ENCODE measurements around the gene CRISP3. TPM values are rescaled to one million over a fixed set of nuclear protein-coding genes. Genes with fewer than 3 reads are reported as not detected.

The CRISP3 gene
- total RNA-seq, 4 donors from 2014 or later, result not detected

DNA sequence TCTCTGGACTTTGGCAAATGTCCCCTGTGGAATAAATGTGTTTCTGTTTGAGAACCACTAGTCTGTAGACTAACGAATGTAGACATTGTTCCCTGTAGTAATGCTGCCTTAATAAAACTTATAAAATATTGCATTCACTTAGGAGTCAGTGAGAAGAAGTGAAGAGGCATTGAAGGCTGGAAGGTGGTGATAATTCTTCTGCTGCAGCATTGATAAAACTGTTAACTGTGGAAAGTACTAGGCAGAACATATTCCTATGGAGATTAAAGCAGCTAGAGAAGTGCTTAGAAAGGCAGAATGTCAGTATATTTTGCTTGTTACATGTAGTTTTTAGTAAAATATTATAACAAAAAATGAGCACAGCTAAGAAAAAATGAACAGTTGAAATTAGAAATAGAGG, 38.1 kb upstream of the CRISP3 start:
- H3K27ac ChIP-seq, result no peak overlapping the region
- H3K36me3 ChIP-seq, result no peaks in the 10 kb centered on the region
- H3K4me3 ChIP-seq, result no peak overlapping the region
- ATAC-seq, result no peak
- in situ Hi-C loops (cut with MboI; ENCODE audit: low sequenced_read_pairs in 4 of 4) (no loop called here), intact Hi-C loops (cut with DNase I; ENCODE audit: low total_unique reads) (no loop called here)
- DNase-seq, result no peak
- H3K4me1 ChIP-seq, result no peaks in the 10 kb centered on the region
- TF ChIP-seq POLR2A (IDR thresholded peaks at IDR 0.05), result no peak
- H3K27me3 ChIP-seq, result no peaks in the 10 kb centered on the region
- H3K9me3 ChIP-seq, result no peaks in the 10 kb centered on the region

DNA sequence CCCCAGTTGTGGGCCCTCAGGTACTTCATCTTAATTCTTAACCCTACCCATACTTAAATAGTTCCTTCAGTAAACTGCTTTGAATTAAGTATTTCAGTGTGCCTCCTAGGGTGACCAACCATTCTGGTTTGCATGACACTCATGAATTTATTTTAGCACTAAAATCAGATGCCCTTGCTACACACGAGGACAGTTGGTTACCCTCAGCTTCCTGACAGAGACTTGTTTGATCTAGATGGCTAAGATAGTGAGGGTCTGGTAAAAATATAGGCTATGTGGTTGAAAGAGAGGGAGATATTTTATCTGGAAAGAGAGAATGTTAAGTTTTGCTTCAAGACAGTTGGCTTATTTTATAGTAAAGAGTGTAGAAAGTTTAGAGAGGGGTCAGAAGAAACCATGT, 32.3 kb upstream of the CRISP3 start:
- ATAC-seq (no peak), DNase-seq (no peak)
- no peak overlapping the region for H3K27ac ChIP-seq
- no peaks in the 10 kb centered on the region for H3K9me3 ChIP-seq
- H3K36me3 ChIP-seq, result no peaks in the 10 kb centered on the region
- H3K4me3 ChIP-seq, result no peak overlapping the region
- no peaks in the 10 kb centered on the region for H3K4me1 ChIP-seq
- intact Hi-C loops (cut with DNase I; ENCODE audit: low total_unique reads) (no loop called here), in situ Hi-C loops (cut with MboI; ENCODE audit: low sequenced_read_pairs in 4 of 4) (no loop called here)
- TF ChIP-seq, protein P1, sequence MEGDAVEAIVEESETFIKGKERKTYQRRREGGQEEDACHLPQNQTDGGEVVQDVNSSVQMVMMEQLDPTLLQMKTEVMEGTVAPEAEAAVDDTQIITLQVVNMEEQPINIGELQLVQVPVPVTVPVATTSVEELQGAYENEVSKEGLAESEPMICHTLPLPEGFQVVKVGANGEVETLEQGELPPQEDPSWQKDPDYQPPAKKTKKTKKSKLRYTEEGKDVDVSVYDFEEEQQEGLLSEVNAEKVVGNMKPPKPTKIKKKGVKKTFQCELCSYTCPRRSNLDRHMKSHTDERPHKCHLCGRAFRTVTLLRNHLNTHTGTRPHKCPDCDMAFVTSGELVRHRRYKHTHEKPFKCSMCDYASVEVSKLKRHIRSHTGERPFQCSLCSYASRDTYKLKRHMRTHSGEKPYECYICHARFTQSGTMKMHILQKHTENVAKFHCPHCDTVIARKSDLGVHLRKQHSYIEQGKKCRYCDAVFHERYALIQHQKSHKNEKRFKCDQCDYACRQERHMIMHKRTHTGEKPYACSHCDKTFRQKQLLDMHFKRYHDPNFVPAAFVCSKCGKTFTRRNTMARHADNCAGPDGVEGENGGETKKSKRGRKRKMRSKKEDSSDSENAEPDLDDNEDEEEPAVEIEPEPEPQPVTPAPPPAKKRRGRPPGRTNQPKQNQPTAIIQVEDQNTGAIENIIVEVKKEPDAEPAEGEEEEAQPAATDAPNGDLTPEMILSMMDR (IDR thresholded peaks at IDR 0.05 in 4 of 5, conservative IDR thresholded peaks at IDR 0.05 in 1 of 5), result no peak
- TF ChIP-seq POLR2A (IDR thresholded peaks at IDR 0.05), result no peak
- no peaks in the 10 kb centered on the region for H3K27me3 ChIP-seq

DNA sequence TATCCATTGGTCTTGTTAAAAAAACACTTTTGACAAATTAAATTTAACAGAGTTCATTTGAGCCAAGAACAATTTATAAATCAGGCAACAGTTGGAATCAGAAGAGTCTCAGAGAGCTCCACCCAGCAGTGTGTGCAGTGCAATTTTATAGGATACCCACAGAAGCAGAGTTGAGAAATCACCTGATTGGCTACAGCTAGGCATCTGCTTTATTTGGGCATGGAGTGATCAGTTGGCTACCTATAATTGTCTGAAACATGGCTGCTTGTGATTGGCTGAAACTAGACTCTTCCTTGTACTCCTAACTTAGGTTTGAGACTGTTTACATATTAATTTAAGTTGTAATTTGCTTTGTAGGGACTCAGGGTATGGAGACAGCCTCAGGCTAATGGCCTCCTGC, 30.9 kb upstream of the CRISP3 start:
- no peak for TF ChIP-seq POLR2A (IDR thresholded peaks at IDR 0.05)
- TF ChIP-seq, protein P1 (IDR thresholded peaks at IDR 0.05 in 4 of 5, conservative IDR thresholded peaks at IDR 0.05 in 1 of 5), result no peak
- H3K9me3 ChIP-seq, result no peaks in the 10 kb centered on the region
- no peak overlapping the region for H3K4me3 ChIP-seq
- H3K27ac ChIP-seq, result no peak overlapping the region
- H3K36me3 ChIP-seq, result no peaks in the 10 kb centered on the region
- H3K27me3 ChIP-seq, result no peaks in the 10 kb centered on the region
- no peaks in the 10 kb centered on the region for H3K4me1 ChIP-seq
- intact Hi-C loops (cut with DNase I; ENCODE audit: low total_unique reads) (no loop called here), in situ Hi-C loops (cut with MboI; ENCODE audit: low sequenced_read_pairs in 4 of 4) (no loop called here)
- no peak for ATAC-seq
- no peak for DNase-seq

DNA sequence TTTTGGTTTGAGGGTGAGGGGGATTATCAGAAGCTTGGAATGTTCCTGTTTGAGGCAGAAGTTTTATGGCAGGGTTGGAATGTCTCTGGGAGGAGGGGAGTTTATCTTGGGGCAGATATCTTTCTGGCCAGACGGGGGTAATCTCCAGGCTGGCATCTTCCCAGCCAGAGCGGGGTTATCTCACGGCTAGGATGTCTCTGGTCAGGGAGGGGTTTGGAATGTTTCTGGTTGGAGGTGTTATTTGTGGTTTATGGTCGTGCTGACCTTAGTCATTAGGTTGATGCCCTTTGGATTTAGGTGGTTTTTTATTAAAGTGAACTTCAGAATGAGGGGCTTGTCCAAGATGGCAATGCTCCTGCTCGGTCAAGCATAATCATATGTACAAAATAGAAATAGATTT, 28.1 kb upstream of the CRISP3 start:
- no peak overlapping the region for H3K4me3 ChIP-seq
- H3K36me3 ChIP-seq, result no peaks in the 10 kb centered on the region
- H3K27ac ChIP-seq, result no peak overlapping the region
- in situ Hi-C loops (cut with MboI; ENCODE audit: low sequenced_read_pairs in 4 of 4), result no loop called here
- no peaks in the 10 kb centered on the region for H3K4me1 ChIP-seq
- no peaks in the 10 kb centered on the region for H3K9me3 ChIP-seq
- DNase-seq (no peak), ATAC-seq (no peak)
- intact Hi-C loops (cut with DNase I; ENCODE audit: low total_unique reads), result no loop called here
- no peak for TF ChIP-seq POLR2A (IDR thresholded peaks at IDR 0.05)
- TF ChIP-seq, protein P1 (IDR thresholded peaks at IDR 0.05 in 4 of 5, conservative IDR thresholded peaks at IDR 0.05 in 1 of 5), result no peak
- H3K27me3 ChIP-seq, result no peaks in the 10 kb centered on the region

DNA sequence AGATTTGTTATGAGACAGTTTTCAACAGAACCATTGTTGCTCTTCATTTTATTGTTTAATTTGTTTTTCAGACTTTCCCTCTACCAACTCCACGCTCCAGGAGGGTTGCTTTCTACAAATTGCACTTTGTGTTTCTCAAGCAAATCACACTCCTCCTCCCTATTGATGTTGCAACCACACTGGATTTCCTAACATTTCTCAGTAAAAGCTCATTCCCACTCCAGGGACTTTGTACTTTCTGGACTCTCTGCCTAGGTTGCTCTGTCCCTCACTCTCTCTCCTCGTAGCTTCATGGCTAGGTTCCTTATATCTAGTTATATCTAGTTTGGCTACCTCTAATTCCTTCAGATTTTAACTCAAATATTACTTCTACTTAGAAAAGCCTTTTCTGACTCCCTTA, 22.6 kb upstream of the CRISP3 start:
- Histone ChIP-seq H3K4me1 (no peaks in the 10 kb centered on the region), H3K9me3 (no peaks in the 10 kb centered on the region), H3K27me3 (no peaks in the 10 kb centered on the region), H3K36me3 (no peaks in the 10 kb centered on the region), H3K27ac (no peak overlapping the region), H3K4me3 (no peak overlapping the region)
- intact Hi-C loops (cut with DNase I; ENCODE audit: low total_unique reads) (no loop called here), in situ Hi-C loops (cut with MboI; ENCODE audit: low sequenced_read_pairs in 4 of 4) (no loop called here)
- TF ChIP-seq, protein P1 (IDR thresholded peaks at IDR 0.05 in 4 of 5, conservative IDR thresholded peaks at IDR 0.05 in 1 of 5), result no peak
- no peak for TF ChIP-seq POLR2A (IDR thresholded peaks at IDR 0.05)
- ATAC-seq (no peak), DNase-seq (no peak)
